Mesenchymal stem cell (in vitro differentiated cells and primary cell): Measurements from ENCODE around the gene PHTF2.

Experiments used
- DNase-seq: peaks from one replicate; pipeline ENCODE4 v3.0.0-alpha.2; 2013
- H2AFZ ChIP-seq: one replicate; pipeline ENCODE4 v1.6.1; 2013; ENCODE audit warnings: low read depth, mild to moderate bottlenecking, control low read depth, inconsistent platforms, low read length, moderate library complexity
- H2AK5ac ChIP-seq: 2 replicates; pipeline ENCODE4 v1.6.1; 2013; ENCODE audit warnings: low read length, moderate library complexity, mild to moderate bottlenecking, inconsistent platforms; ENCODE audit not compliant: severe bottlenecking
- H2BK120ac ChIP-seq: one replicate; pipeline ENCODE4 v1.6.1; 2013; ENCODE audit warnings: low read depth, mild to moderate bottlenecking, inconsistent platforms, low read length, moderate library complexity
- H2BK12ac ChIP-seq, 2 experiments: one replicate each; pipeline ENCODE4 v1.6.1; 2013; ENCODE audit warnings: inconsistent platforms in 2 of 2, low read length in 2 of 2, mild to moderate bottlenecking in 2 of 2, moderate library complexity in 2 of 2, control low read depth in 1 of 2
- H2BK15ac ChIP-seq: one replicate; pipeline ENCODE4 v1.6.1; 2013; ENCODE audit warnings: mild to moderate bottlenecking, low read depth, inconsistent platforms; ENCODE audit not compliant: poor library complexity, severe bottlenecking
- H2BK5ac ChIP-seq: 2 replicates; pipeline ENCODE4 v1.6.1; 2013; ENCODE audit warnings: low read depth, mild to moderate bottlenecking, low read length, control low read depth, inconsistent platforms; ENCODE audit not compliant: poor library complexity, severe bottlenecking
- H3K14ac ChIP-seq, 2 experiments: one replicate each; pipeline ENCODE4 v1.6.1; 2013; ENCODE audit warnings: inconsistent platforms in 2 of 2, low read length in 2 of 2, control low read depth in 1 of 2, mild to moderate bottlenecking in 1 of 2, moderate library complexity in 1 of 2
- H3K18ac ChIP-seq, 2 experiments: one replicate each; pipeline ENCODE4 v1.6.1; 2013; ENCODE audit warnings: inconsistent platforms in 2 of 2, low read length in 2 of 2, control low read depth in 1 of 2, low read depth in 1 of 2, mild to moderate bottlenecking in 1 of 2
- H3K23ac ChIP-seq, 2 experiments: one replicate each; pipeline ENCODE4 v1.6.1; 2013; ENCODE audit warnings: inconsistent platforms in 2 of 2, low read length in 2 of 2, mild to moderate bottlenecking in 2 of 2, moderate library complexity in 2 of 2, control low read depth in 1 of 2
- H3K27ac ChIP-seq: 2 replicates; pipeline ENCODE4 v1.5.1; 2013; ENCODE audit warnings: mild to moderate bottlenecking, moderate library complexity, low read length, control low read depth, inconsistent platforms; ENCODE audit not compliant: poor library complexity, severe bottlenecking
- H3K27me3 ChIP-seq, 2 experiments: 2 replicates each; pipeline versions ENCODE4 v1.6.1 to v1.7.0; 2013; ENCODE audit warnings: low read length in 2 of 2, mild to moderate bottlenecking in 2 of 2, moderate library complexity in 2 of 2, control low read depth in 1 of 2, inconsistent platforms in 1 of 2; ENCODE audit not compliant: control insufficient read depth in 1 of 2, insufficient read depth in 1 of 2
- H3K36me3 ChIP-seq, 2 experiments: 2 replicates each; pipeline versions ENCODE4 v1.6.1 to v1.7.0; 2013; ENCODE audit warnings: low read length in 2 of 2, control low read depth in 1 of 2, inconsistent platforms in 1 of 2, low read depth in 1 of 2, mild to moderate bottlenecking in 1 of 2; ENCODE audit not compliant: insufficient read depth in 2 of 2, control insufficient read depth in 1 of 2
- H3K4ac ChIP-seq, 2 experiments: one replicate each; pipeline ENCODE4 v1.6.1; 2013; ENCODE audit warnings: inconsistent platforms in 2 of 2, low read length in 2 of 2, mild to moderate bottlenecking in 2 of 2, moderate library complexity in 2 of 2, control low read depth in 1 of 2, low read depth in 1 of 2
- H3K4me1 ChIP-seq: 2 replicates; pipeline ENCODE4 v1.6.1; 2013; ENCODE audit warnings: low read depth, low read length, control low read depth; ENCODE audit not compliant: control insufficient read depth, insufficient read depth
- H3K4me2 ChIP-seq: 2 replicates; pipeline ENCODE4 v1.6.1; 2013; ENCODE audit warnings: low read length, mild to moderate bottlenecking, inconsistent platforms; ENCODE audit not compliant: poor library complexity, severe bottlenecking
- H3K4me3 ChIP-seq, 2 experiments: 2 replicates each; pipeline versions ENCODE4 v1.5.1 to v1.7.0; 2013; ENCODE audit warnings: low read length in 2 of 2, mild to moderate bottlenecking in 2 of 2, control low read depth in 1 of 2, low read depth in 1 of 2; ENCODE audit not compliant: insufficient read depth in 1 of 2
- H3K79me1 ChIP-seq: replicated peaks from 2 replicates; pipeline ENCODE4 v1.6.1; 2013; ENCODE audit warnings: mild to moderate bottlenecking, control low read depth, low read length, inconsistent platforms; ENCODE audit not compliant: poor library complexity, severe bottlenecking
- H3K9ac ChIP-seq: 2 replicates; pipeline ENCODE4 v1.7.0; 2013; ENCODE audit warnings: mild to moderate bottlenecking, low read length, moderate library complexity
- H3K9me3 ChIP-seq: 2 replicates; pipeline ENCODE4 v1.7.0; 2013; ENCODE audit warnings: mild to moderate bottlenecking, low read length; ENCODE audit not compliant: control insufficient read depth
- H4K8ac ChIP-seq: one replicate; pipeline ENCODE4 v1.6.1; 2013; ENCODE audit warnings: inconsistent platforms, mild to moderate bottlenecking, low read length, moderate library complexity
- H4K91ac ChIP-seq: one replicate; pipeline ENCODE4 v1.6.1; 2013; ENCODE audit warnings: mild to moderate bottlenecking, low read length, inconsistent platforms
- WGBS: methylation state at CpG from one replicate; pipeline ENCODE4 v1.1.7; 2013; ENCODE audit warnings: mixed read lengths; 5-methylcytosine and 5-hydroxymethylcytosine counted together

PHTF2 gene

GRCh38 chr7:77887567-77887966 is 89.0 kb downstream of the PHTF2 start:
- Histone ChIP-seq H3K4me2 (no peak overlapping the region), H3K27me3 (no peaks in the 10 kb centered on the region), H3K4me1 (no peaks in the 10 kb centered on the region), H4K91ac (no peak overlapping the region), H3K79me1 (peaks cover 3% of the 10 kb centered on the region), H2AFZ (no peak overlapping the region), H2AK5ac (no peak overlapping the region), H3K18ac (no peak overlapping the region), H2BK12ac (no peak overlapping the region), H4K8ac (no peak overlapping the region), H3K9me3 (no peaks in the 10 kb centered on the region), H3K4ac (no peak overlapping the region), H3K9ac (peak overlapping the region; percentile 68), H2BK120ac (no peak overlapping the region), H2BK15ac (no peak overlapping the region), H3K14ac (no peak overlapping the region), H3K4me3 (no peak overlapping the region), H3K27ac (no peak overlapping the region), H2BK5ac (no peak overlapping the region), H3K36me3 (no peaks in the 10 kb centered on the region), H3K23ac (no peak overlapping the region)
- WGBS: no CpG with 5 or more reads among the region's 1 CpG
- peak; percentile 89 for DNase-seq

- peaks cover 4% of the 10 kb centered on the region for H3K79me1 ChIP-seq
- no peak overlapping the region for H2AFZ ChIP-seq
- no peak overlapping the region for H4K91ac ChIP-seq
- H2BK120ac ChIP-seq: no peak overlapping the region
- no peak overlapping the region for H2BK15ac ChIP-seq
- H3K14ac ChIP-seq: no peak overlapping the region
- H3K4me1 ChIP-seq: no peaks in the 10 kb centered on the region
- H3K27ac ChIP-seq: no peak overlapping the region
- H4K8ac ChIP-seq: no peak overlapping the region
- no peak overlapping the region for H3K23ac ChIP-seq
- no peak overlapping the region for H2AK5ac ChIP-seq
- no peaks in the 10 kb centered on the region for H3K27me3 ChIP-seq
- H2BK12ac ChIP-seq: no peak overlapping the region
- H3K4me3 ChIP-seq: no peak overlapping the region
- H3K36me3 ChIP-seq: no peaks in the 10 kb centered on the region
- no peak overlapping the region for H2BK5ac ChIP-seq
- H3K9ac ChIP-seq: no peak overlapping the region
- DNase-seq: no peak
- no peak overlapping the region for H3K4ac ChIP-seq
- WGBS: no CpG with 5 or more reads among the region's 1 CpG
- H3K4me2 ChIP-seq: no peak overlapping the region
- H3K9me3 ChIP-seq: no peaks in the 10 kb centered on the region
- no peak overlapping the region for H3K18ac ChIP-seq
Measured at GRCh38 chr7:77888998-77889397, 90.4 kb downstream of the PHTF2 start.

GRCh38 chr7:77893813-77894212 is 95.2 kb downstream of the PHTF2 start:
- WGBS: 100% methylated on average over 2 of the region's 3 CpGs
- Histone ChIP-seq H2AK5ac (no peak overlapping the region), H2BK15ac (no peak overlapping the region), H3K27me3 (no peaks in the 10 kb centered on the region), H4K91ac (no peak overlapping the region), H3K18ac (no peak overlapping the region), H4K8ac (no peak overlapping the region), H3K36me3 (no peaks in the 10 kb centered on the region), H2AFZ (no peak overlapping the region), H3K4me3 (no peak overlapping the region), H2BK120ac (no peak overlapping the region), H3K23ac (no peak overlapping the region), H2BK5ac (no peak overlapping the region), H3K27ac (no peak overlapping the region), H3K4me1 (no peaks in the 10 kb centered on the region), H3K79me1 (peaks cover 4% of the 10 kb centered on the region), H3K4me2 (no peak overlapping the region), H3K9ac (no peak overlapping the region), H3K9me3 (no peaks in the 10 kb centered on the region), H3K14ac (no peak overlapping the region), H3K4ac (no peak overlapping the region), H2BK12ac (no peak overlapping the region)
- DNase-seq: no peak

- Histone ChIP-seq H2AK5ac (no peak overlapping the region), H3K4ac (no peak overlapping the region), H2BK5ac (no peak overlapping the region), H3K36me3 (no peaks in the 10 kb centered on the region), H3K27ac (peak overlapping the region; percentile 40), H3K79me1 (peaks cover 4% of the 10 kb centered on the region), H3K4me1 (no peaks in the 10 kb centered on the region), H2AFZ (no peak overlapping the region), H3K14ac (no peak overlapping the region), H3K4me3 (no peak overlapping the region), H2BK15ac (no peak overlapping the region), H3K9me3 (no peaks in the 10 kb centered on the region), H4K91ac (no peak overlapping the region), H3K18ac (no peak overlapping the region), H2BK120ac (no peak overlapping the region), H3K23ac (no peak overlapping the region), H2BK12ac (no peak overlapping the region), H4K8ac (no peak overlapping the region), H3K27me3 (no peaks in the 10 kb centered on the region), H3K4me2 (no peak overlapping the region), H3K9ac (no peak overlapping the region)
- 89% methylated on average over 2 of the region's 2 CpGs for WGBS
- peak; percentile 23 for DNase-seq
Measured at GRCh38 chr7:77894574-77895091, 96.1 kb downstream of the PHTF2 start.
